Right renal pelvis (tissue), 4 donors: ENCODE data around the gene RBM14. TPM values are rescaled to one million over a fixed set of nuclear protein-coding genes. Genes with fewer than 3 reads are reported as not detected.
"Not testable (repeated sequence)": the region's sequence is repeated elsewhere in the genome, so short reads cannot be mapped to it uniquely, and the experiment has no call there.

Source experiments
- DNase-seq, 4 donors: peaks; one replicate each; pipeline ENCODE4 v3.0.0-alpha.2; 2013; ENCODE audit warnings: low read depth in 4 of 4, low spot score in 3 of 4, missing footprints in 1 of 4
- polyA plus RNA-seq, 4 donors: library from polyadenylated mRNA; unstranded; fragments of 120-200 nt; gene quantifications; one replicate each; pipeline ENCODE4 v1.2.1, GENCODE V29; 2013; ENCODE audit not compliant: insufficient read length in 4 of 4

The RBM14 gene
- polyA plus RNA-seq = 10 to 100 TPM; 59.4 to 70.6 (median 63.8) TPM

GRCh38 chr11:66616379-66617154 lies at the start of gene RBM14:
RBM14 (plus strand) TSS chr11:66616630; CDS start chr11:66616721, 91 bp downstream.
- DNase-seq = peak; percentile 97 to 99 (median 98)

- DNase-seq = no peak
Measured at GRCh38 chr11:66567787-66568123, 48.7 kb upstream of the RBM14 start.

- peak in 3 of 4 donors; percentile 38 to 64 (median 50) for DNase-seq
Measured at GRCh38 chr11:66568124-66568916, 48.1 kb upstream of the RBM14 start, which contains the start of gene CTSF. CTSF (minus strand) TSS chr11:66568606; CDS start chr11:66568486, 120 bp downstream.

- no peak for DNase-seq
Measured at GRCh38 chr11:66569076-66569475, 47.4 kb upstream of the RBM14 start.

GRCh38 chr11:66570079-66570849 lies 46.2 kb upstream of the RBM14 start:
- DNase-seq = no peak

GRCh38 chr11:66570850-66571180 lies 45.6 kb upstream of the RBM14 start:
- no peak for DNase-seq

- peak in 3 of 4 donors; percentile 59 to 70 (median 67) for DNase-seq
Measured at GRCh38 chr11:66579017-66579606, 37.3 kb upstream of the RBM14 start.

GRCh38 chr11:66580803-66581202 lies 35.6 kb upstream of the RBM14 start:
- DNase-seq = no peak

GRCh38 chr11:66581261-66581660 lies 35.2 kb upstream of the RBM14 start:
- DNase-seq = no peak

- DNase-seq = not testable (repeated sequence)
Measured at GRCh38 chr11:66582565-66583147, 33.8 kb upstream of the RBM14 start.

GRCh38 chr11:66585447-66585846 lies 31.0 kb upstream of the RBM14 start:
- DNase-seq = not testable (repeated sequence)

GRCh38 chr11:66586136-66586535 lies 30.3 kb upstream of the RBM14 start:
- no peak for DNase-seq

GRCh38 chr11:66589315-66589714 lies 27.1 kb upstream of the RBM14 start:
- DNase-seq = not testable (repeated sequence)

- no peak for DNase-seq
Measured at GRCh38 chr11:66589996-66590675, 26.3 kb upstream of the RBM14 start.

- no peak for DNase-seq
Measured at GRCh38 chr11:66591175-66591574, 25.3 kb upstream of the RBM14 start.

GRCh38 chr11:66592457-66593302 lies 23.8 kb upstream of the RBM14 start, which contains the start of the genes CCDC87 and CCS:
CCDC87 (minus strand) TSS chr11:66593063; CDS start chr11:66593015, 48 bp downstream.
CCS (plus strand) TSS chr11:66593185; CDS start chr11:66593262, 77 bp downstream.
- DNase-seq = peak; percentile 86 to 92 (median 90)

GRCh38 chr11:66593303-66593635 lies 23.2 kb upstream of the RBM14 start:
- DNase-seq = no peak

GRCh38 chr11:66593650-66594049 lies 22.8 kb upstream of the RBM14 start:
- DNase-seq = no peak
